Hindlimb muscle (tissue), 1 donor: Measurements from ENCODE around the gene CTNNA2. TPM values are rescaled to one million over a fixed set of nuclear protein-coding genes. Genes with fewer than 3 reads are reported as not detected.

ENCODE experiments used
- DNase-seq: peaks from one replicate; pipeline ENCODE4 v3.0.0-alpha.2; 2013
- polyA plus RNA-seq: library from polyadenylated mRNA; unstranded; fragments of 120-200 nt; gene quantifications from one replicate; pipeline ENCODE4 v1.2.1, GENCODE V29; 2013; ENCODE audit not compliant: insufficient read length

Gene CTNNA2
- polyA plus RNA-seq, 1 donor = 0.59 TPM

GRCh38 chr2:79860228-79861058 lies 347.6 kb downstream of the CTNNA2 start:
- no peak for DNase-seq

GRCh38 chr2:79861059-79861374 lies 348.2 kb downstream of the CTNNA2 start:
- no peak for DNase-seq

- DNase-seq = no peak
These were observed 349.9 kb downstream of the CTNNA2 start for GRCh38 chr2:79862756-79863155.

GRCh38 chr2:79872656-79873055 lies 359.8 kb downstream of the CTNNA2 start:
- DNase-seq = no peak

- no peak for DNase-seq
These were observed 361.2 kb downstream of the CTNNA2 start for GRCh38 chr2:79874015-79874414.

GRCh38 chr2:79876430-79876829 lies 363.6 kb downstream of the CTNNA2 start:
- no peak for DNase-seq

- no peak for DNase-seq
These were observed 369.7 kb downstream of the CTNNA2 start for GRCh38 chr2:79882548-79882947.

- peak; percentile 45 for DNase-seq
These were observed 375.0 kb downstream of the CTNNA2 start for GRCh38 chr2:79887747-79888374.

- DNase-seq = no peak
These were observed 379.3 kb downstream of the CTNNA2 start for GRCh38 chr2:79892123-79892522.

- no peak for DNase-seq
These were observed 386.3 kb downstream of the CTNNA2 start for GRCh38 chr2:79899196-79899595.

- DNase-seq = no peak
These were observed 388.3 kb downstream of the CTNNA2 start for GRCh38 chr2:79901161-79901560.

GRCh38 chr2:79903222-79904000 lies 390.6 kb downstream of the CTNNA2 start:
- no peak for DNase-seq

- no peak for DNase-seq
These were observed 393.5 kb downstream of the CTNNA2 start for GRCh38 chr2:79906139-79906890.

- DNase-seq = no peak
These were observed 396.7 kb downstream of the CTNNA2 start for GRCh38 chr2:79909521-79909920.

GRCh38 chr2:79910643-79911042 lies 397.8 kb downstream of the CTNNA2 start:
- no peak for DNase-seq

- DNase-seq = no peak
These were observed 402.6 kb downstream of the CTNNA2 start for GRCh38 chr2:79915455-79915854.

GRCh38 chr2:79916285-79916684 lies 403.4 kb downstream of the CTNNA2 start:
- no peak for DNase-seq

GRCh38 chr2:79920512-79921076 lies 407.7 kb downstream of the CTNNA2 start:
- DNase-seq = no peak

GRCh38 chr2:79929624-79930023 lies 416.8 kb downstream of the CTNNA2 start:
- DNase-seq = no peak

GRCh38 chr2:79935046-79935732 lies 422.3 kb downstream of the CTNNA2 start:
- no peak for DNase-seq

GRCh38 chr2:79935771-79936657 lies 423.2 kb downstream of the CTNNA2 start:
- DNase-seq = peak; percentile 36
